Activated CD4-positive, alpha-beta T cell treated with anti-CD3 and anti-CD28 coated beads, Interleukin-2, amount 10 ng/mL, durations not matched to agents 7 days and 5 days (primary cell): Measurements from ENCODE around the gene SH3D21. TPM values are rescaled to one million over a fixed set of nuclear protein-coding genes. Genes with fewer than 3 reads are reported as not detected.

Experiments used
- CTCF ChIA-PET: fragments of 350-600 bp; sonication (Branson Sonifier 250); formaldehyde crosslinking; loops from one replicate; lab custom pipeline; 2021; ENCODE audit warnings: antibody characterized with exemption; lab: Charles Lee
- POLR2A ChIA-PET: fragments of 350-600 bp; sonication (Branson Sonifier 250); formaldehyde crosslinking; loops from one replicate; lab custom pipeline; 2021; ENCODE audit warnings: antibody characterized with exemption; lab: Charles Lee
- DNase-seq: peaks from one replicate; pipeline ENCODE4 v3.0.0-alpha.2; 2020
- H3K27ac Mint-ChIP-seq: one replicate; pipeline ENCODE4 v1.8.0; 2021; ENCODE audit warnings: mild to moderate bottlenecking, moderate library complexity, mixed read lengths
- H3K27me3 Mint-ChIP-seq: one replicate; pipeline ENCODE4 v1.8.0; 2021; ENCODE audit warnings: mixed read lengths
- H3K36me3 Mint-ChIP-seq: one replicate; pipeline ENCODE4 v1.8.0; 2021; ENCODE audit warnings: low read depth, mixed read lengths
- H3K4me1 Mint-ChIP-seq: one replicate; pipeline ENCODE4 v1.8.0; 2021; ENCODE audit warnings: mixed read lengths
- H3K4me3 Mint-ChIP-seq: one replicate; pipeline ENCODE4 v1.8.0; 2021; ENCODE audit warnings: mild to moderate bottlenecking, moderate library complexity, mixed read lengths
- H3K9me3 Mint-ChIP-seq: one replicate; pipeline ENCODE4 v1.8.0; 2021; ENCODE audit warnings: mixed read lengths
- total RNA-seq, 2 experiments: library from RNA; stranded (reverse); gene quantifications; one replicate each; pipeline ENCODE4 v1.2.3, GENCODE V29; 2021

The SH3D21 gene
- total RNA-seq, 2 experiments from 2014 or later, result 6.5 to 6.9 TPM

DNA sequence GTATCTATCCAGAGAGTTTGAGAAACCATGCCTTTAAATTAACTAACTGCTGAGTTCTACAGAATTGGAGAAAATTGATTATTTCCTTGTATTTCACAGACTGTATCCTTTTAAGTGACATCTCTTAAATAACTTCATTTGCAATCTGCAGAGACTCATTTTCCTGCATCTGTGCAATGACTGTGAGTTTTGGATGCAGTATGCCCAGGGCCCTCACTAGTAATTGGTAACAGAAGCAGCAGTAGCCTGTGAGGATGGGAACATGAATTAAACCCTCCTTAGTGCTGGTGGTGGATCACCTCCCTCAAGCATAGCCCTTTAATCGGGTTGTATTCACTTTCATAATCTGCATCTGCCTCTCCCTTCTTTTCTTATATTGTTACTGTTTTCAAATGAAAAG lies 21.7 kb upstream of the SH3D21 start:
- Mint-ChIP-seq H3K9me3 (no peaks in the 10 kb centered on the region), H3K36me3 (peaks cover 54% of the 10 kb centered on the region), H3K4me1 (peaks cover 26% of the 10 kb centered on the region), H3K27me3 (no peaks in the 10 kb centered on the region), H3K4me3 (no peak overlapping the region), H3K27ac (peak overlapping the region; percentile 54)
- no peak for DNase-seq
- ChIA-PET CTCF (interaction anchor here (1.4 to 2.1 kb wide), 4 partner anchors 11 to 140 kb away, joined by 3 to 10 read pairs (median 5); no protein-coding TSS in a partner anchor), POLR2A (no interaction called here)

DNA sequence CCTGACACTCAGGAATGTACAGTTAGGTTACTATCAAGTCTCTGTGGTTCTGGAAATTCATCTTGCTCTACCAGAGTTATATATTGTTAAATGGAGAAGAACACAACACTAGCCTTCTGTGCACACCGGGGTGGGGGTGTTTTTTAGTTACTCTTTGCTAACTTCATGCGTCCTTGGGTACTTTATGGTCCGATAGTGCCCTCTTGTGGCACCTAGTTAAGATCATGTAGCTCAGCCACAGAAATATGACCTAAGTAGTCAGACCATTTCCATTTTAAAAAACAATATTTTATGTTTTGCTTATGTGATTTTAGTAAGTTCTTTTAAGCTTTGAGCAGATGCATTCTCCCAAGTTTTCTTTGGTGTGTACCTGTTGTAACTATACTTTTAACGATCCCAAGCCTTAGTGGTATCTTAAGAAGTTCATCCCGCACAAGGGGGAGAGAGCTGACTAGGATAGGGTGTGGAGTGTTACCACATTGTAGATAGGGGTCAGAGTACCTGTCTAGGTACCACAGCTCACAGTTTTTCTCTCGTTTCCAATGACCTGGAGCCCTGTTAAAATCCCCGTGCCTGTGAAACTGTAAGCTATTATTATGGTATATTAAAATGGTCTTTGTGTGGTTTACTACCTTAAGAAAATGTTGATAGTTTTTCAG lies 20.6 kb upstream of the SH3D21 start:
- no peaks in the 10 kb centered on the region for H3K9me3 Mint-ChIP-seq
- no peak overlapping the region for H3K4me3 Mint-ChIP-seq
- peak overlapping the region; percentile 76 for H3K27ac Mint-ChIP-seq
- ChIA-PET POLR2A (interaction anchor here (0.9 kb wide), 1 partner anchor 136 kb away, joined by 4 read pairs; the partner anchor contains the start of gene TRAPPC3), CTCF (interaction anchor here (0.6 to 3.7 kb wide), 16 partner anchors 10 to 186 kb away, joined by 3 to 32 read pairs (median 4); partner anchors contain the start of gene TRAPPC3)
- H3K36me3 Mint-ChIP-seq, result peaks cover 58% of the 10 kb centered on the region
- peaks cover 17% of the 10 kb centered on the region for H3K4me1 Mint-ChIP-seq
- H3K27me3 Mint-ChIP-seq, result no peaks in the 10 kb centered on the region
- DNase-seq, result peak; percentile 83

- H3K36me3 Mint-ChIP-seq, result peaks cover 68% of the 10 kb centered on the region
- ChIA-PET CTCF (interaction anchor here (2.1 to 3.7 kb wide), 2 partner anchors 8 to 137 kb away, joined by 10 to 32 read pairs; partner anchors contain the start of gene TRAPPC3), POLR2A (no interaction called here)
- H3K27ac Mint-ChIP-seq, result no peak overlapping the region
- peaks cover 14% of the 10 kb centered on the region for H3K4me1 Mint-ChIP-seq
- no peaks in the 10 kb centered on the region for H3K9me3 Mint-ChIP-seq
- DNase-seq, result no peak
- H3K4me3 Mint-ChIP-seq, result no peak overlapping the region
- H3K27me3 Mint-ChIP-seq, result no peaks in the 10 kb centered on the region
Measured at GRCh38 chr1:36286802-36287201, 19.4 kb upstream of the SH3D21 start.

DNA sequence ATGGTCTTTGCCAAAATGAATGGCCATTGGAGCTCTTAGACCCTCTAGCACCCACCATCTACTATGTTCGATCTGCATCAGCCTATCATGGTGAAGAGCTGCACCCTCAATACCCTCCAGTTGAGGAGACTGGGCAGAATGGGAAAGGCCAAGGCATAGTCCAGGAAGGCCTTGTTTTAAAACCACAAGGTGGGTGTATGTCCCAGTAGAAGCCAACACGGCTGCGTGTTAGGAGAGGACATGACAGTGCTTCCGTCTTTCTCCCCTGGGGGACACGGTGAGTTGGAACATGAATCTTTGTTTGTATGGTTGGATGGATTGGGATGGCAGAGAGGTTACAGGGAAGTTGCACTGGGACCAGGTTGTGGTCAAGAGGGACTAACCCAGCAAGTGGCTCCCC lies 18.6 kb upstream of the SH3D21 start:
- H3K4me1 Mint-ChIP-seq, result peaks cover 14% of the 10 kb centered on the region
- H3K4me3 Mint-ChIP-seq, result no peak overlapping the region
- CTCF ChIA-PET, result interaction anchor here (0.8 to 3.7 kb wide), 3 partner anchors 11 to 137 kb away, joined by 3 to 32 read pairs (median 3); partner anchors contain the start of gene TRAPPC3
- H3K27ac Mint-ChIP-seq, result no peak overlapping the region
- no peaks in the 10 kb centered on the region for H3K9me3 Mint-ChIP-seq
- H3K36me3 Mint-ChIP-seq, result peaks cover 71% of the 10 kb centered on the region
- POLR2A ChIA-PET, result no interaction called here
- DNase-seq, result no peak
- no peaks in the 10 kb centered on the region for H3K27me3 Mint-ChIP-seq

GRCh38 chr1:36295390-36295789 lies 10.8 kb upstream of the SH3D21 start:
- Mint-ChIP-seq H3K4me1 (peaks cover 5% of the 10 kb centered on the region), H3K27ac (peak overlapping the region; percentile 9), H3K27me3 (no peaks in the 10 kb centered on the region), H3K9me3 (no peaks in the 10 kb centered on the region), H3K4me3 (no peak overlapping the region), H3K36me3 (peaks cover 55% of the 10 kb centered on the region)
- POLR2A ChIA-PET, result no interaction called here
- CTCF ChIA-PET, result interaction anchor here (0.5 to 3.2 kb wide), 3 partner anchors 10 to 62 kb away, joined by 3 to 10 read pairs (median 3); no protein-coding TSS in a partner anchor
- no peak for DNase-seq

DNA sequence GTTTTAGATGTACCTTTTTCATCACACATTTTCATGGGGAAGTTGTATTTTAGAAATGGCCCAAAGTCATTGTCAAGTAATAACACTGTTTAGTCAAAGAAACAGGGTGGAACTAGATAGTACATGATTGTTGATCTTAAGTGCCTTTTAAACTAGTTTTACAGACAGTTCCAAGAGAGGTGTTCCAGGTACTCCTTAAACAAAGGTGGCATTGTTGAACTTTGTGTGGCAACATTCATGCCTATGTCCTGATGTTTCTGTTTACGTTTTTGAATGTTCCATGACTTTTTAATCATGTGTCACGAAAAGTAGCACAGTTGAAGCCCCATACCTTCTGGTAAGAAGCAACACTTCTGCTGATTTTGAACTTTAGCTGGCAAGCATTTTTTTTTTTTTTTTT lies 9.1 kb upstream of the SH3D21 start:
- Mint-ChIP-seq H3K4me1 (peaks cover 5% of the 10 kb centered on the region), H3K27me3 (no peaks in the 10 kb centered on the region), H3K4me3 (no peak overlapping the region), H3K9me3 (no peaks in the 10 kb centered on the region), H3K36me3 (peaks cover 53% of the 10 kb centered on the region), H3K27ac (no peak overlapping the region)
- no peak for DNase-seq
- ChIA-PET POLR2A (no interaction called here), CTCF (interaction anchor here (1.5 kb wide), 1 partner anchor 26 kb away, joined by 6 read pairs; the partner anchor contains the start of gene EVA1B)

DNA sequence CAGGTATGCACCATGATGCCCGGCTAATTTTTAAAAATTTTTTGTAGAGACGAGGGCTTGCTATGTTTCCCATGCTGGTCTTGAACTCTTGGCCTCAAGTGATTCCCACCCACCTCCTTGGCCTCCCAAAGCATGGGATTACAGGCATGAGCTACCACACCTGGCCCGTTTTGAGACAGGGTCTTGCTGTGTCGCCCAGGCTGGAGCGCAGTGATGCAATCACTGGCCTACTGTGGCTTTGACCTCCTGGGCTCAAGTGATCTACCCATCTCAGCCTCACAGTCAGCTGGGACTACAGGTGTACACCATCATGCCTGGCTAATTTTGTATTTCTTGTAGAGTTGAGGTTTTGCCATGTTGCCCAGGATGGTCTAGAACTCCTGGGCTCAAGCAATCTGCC lies 7.5 kb upstream of the SH3D21 start:
- CTCF ChIA-PET, result interaction anchor here (0.5 to 1.5 kb wide), 5 partner anchors 11 to 396 kb away, joined by 3 to 6 read pairs (median 3); partner anchors contain the start of gene EVA1B

DNA sequence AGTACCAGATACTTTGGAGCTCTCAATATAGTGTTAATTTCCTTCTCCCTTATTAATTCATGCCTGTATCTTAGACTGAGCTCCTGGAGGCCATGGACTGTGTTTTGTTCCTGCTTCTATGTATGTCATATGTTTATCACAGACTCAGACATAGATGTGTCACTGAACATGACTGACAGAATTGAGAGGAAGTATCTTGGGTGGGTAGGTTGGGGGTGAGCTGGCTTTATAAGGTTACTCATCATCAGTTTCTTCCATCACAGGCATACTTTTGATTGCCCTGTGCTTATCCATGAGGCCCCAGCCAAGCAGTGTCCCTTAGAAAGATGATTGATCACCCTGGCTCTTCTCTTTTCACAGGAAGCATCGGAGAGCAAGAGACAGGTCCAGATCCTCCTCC lies 5.6 kb upstream of the SH3D21 start:
- Mint-ChIP-seq H3K27ac (peak overlapping the region; percentile 43), H3K27me3 (no peaks in the 10 kb centered on the region), H3K4me3 (no peak overlapping the region), H3K9me3 (no peaks in the 10 kb centered on the region), H3K36me3 (peaks cover 49% of the 10 kb centered on the region), H3K4me1 (peaks cover 16% of the 10 kb centered on the region)
- CTCF ChIA-PET, result interaction anchor here (0.6 to 1.7 kb wide), 13 partner anchors 8 to 151 kb away, joined by 3 to 8 read pairs (median 4); partner anchors contain the start of gene TRAPPC3
- DNase-seq, result no peak
- POLR2A ChIA-PET, result interaction anchor here (1.1 kb wide), 1 partner anchor 76 kb away, joined by 3 read pairs; the partner anchor contains the start of gene THRAP3

More for the DNA sequence above, 7.5 kb upstream of the SH3D21 start:
- Mint-ChIP-seq H3K4me3 (no peak overlapping the region), H3K4me1 (peaks cover 9% of the 10 kb centered on the region), H3K9me3 (no peaks in the 10 kb centered on the region), H3K27ac (no peak overlapping the region), H3K36me3 (peaks cover 52% of the 10 kb centered on the region), H3K27me3 (no peaks in the 10 kb centered on the region)
- POLR2A ChIA-PET, result no interaction called here
- DNase-seq, result no peak

DNA sequence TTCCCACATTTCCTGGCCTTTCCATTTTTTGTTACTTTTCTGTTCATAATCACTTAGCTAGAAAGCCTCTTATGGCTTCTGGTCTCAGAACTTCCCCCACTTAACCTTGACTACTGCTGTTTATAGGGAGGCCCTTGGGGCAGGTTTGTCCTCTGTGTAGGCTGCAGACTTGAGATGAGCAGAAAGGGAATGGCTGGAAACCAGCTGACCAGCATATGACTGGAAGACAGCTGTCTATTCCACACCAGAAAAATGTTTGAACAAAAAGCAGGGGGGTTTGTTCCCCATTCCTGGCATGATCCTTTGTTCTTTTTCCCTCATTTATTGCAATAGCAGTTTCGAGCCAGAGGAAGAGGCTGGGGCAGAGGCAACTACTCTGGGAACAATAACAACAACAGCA lies 4.9 kb upstream of the SH3D21 start:
- H3K27ac Mint-ChIP-seq, result no peak overlapping the region
- ChIA-PET CTCF (interaction anchor here (0.6 to 1.7 kb wide), 6 partner anchors 7 to 151 kb away, joined by 3 to 8 read pairs (median 4); partner anchors contain the start of gene TRAPPC3), POLR2A (interaction anchor here (1.1 kb wide), 1 partner anchor 77 kb away, joined by 3 read pairs; the partner anchor contains the start of gene THRAP3)
- H3K4me1 Mint-ChIP-seq, result peaks cover 19% of the 10 kb centered on the region
- DNase-seq, result no peak
- H3K9me3 Mint-ChIP-seq, result no peaks in the 10 kb centered on the region
- no peak overlapping the region for H3K4me3 Mint-ChIP-seq
- no peaks in the 10 kb centered on the region for H3K27me3 Mint-ChIP-seq
- peaks cover 46% of the 10 kb centered on the region for H3K36me3 Mint-ChIP-seq

DNA sequence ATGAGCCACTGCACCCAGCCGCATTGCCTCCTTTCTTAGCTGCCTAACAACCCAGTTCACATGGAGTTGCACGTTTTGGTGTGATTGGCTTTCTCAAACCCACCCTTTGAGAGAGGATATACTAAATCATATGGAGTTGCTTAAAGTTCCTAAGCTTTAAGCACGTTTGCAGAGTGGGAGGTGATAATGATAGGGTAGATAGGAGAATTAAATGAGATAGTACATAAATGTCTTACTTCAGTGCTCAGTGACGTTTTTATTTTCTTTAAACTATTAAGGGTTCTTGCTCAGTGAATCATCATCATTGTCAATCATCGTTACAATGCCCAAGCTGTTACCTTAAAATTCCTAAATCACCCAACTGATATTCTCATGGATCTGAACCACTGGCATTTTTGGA lies 2.9 kb upstream of the SH3D21 start:
- CTCF ChIA-PET, result interaction anchor here (0.8 to 1.6 kb wide), 4 partner anchors 10 to 153 kb away, joined by 3 read pairs; no protein-coding TSS in a partner anchor
- H3K27me3 Mint-ChIP-seq, result no peaks in the 10 kb centered on the region
- H3K4me3 Mint-ChIP-seq, result no peak overlapping the region
- H3K27ac Mint-ChIP-seq, result no peak overlapping the region
- H3K9me3 Mint-ChIP-seq, result no peaks in the 10 kb centered on the region
- DNase-seq, result no peak
- peaks cover 29% of the 10 kb centered on the region for H3K4me1 Mint-ChIP-seq
- peaks cover 40% of the 10 kb centered on the region for H3K36me3 Mint-ChIP-seq
- POLR2A ChIA-PET, result no interaction called here

GRCh38 chr1:36303650-36304360 lies 2.4 kb upstream of the SH3D21 start:
- H3K4me3 Mint-ChIP-seq, result no peak overlapping the region
- no peak for DNase-seq
- H3K36me3 Mint-ChIP-seq, result peaks cover 40% of the 10 kb centered on the region
- H3K4me1 Mint-ChIP-seq, result peaks cover 31% of the 10 kb centered on the region
- no peaks in the 10 kb centered on the region for H3K27me3 Mint-ChIP-seq
- no peaks in the 10 kb centered on the region for H3K9me3 Mint-ChIP-seq
- H3K27ac Mint-ChIP-seq, result no peak overlapping the region
- ChIA-PET CTCF (interaction anchor here (1.2 to 1.6 kb wide), 3 partner anchors 47 to 154 kb away, joined by 3 read pairs; no protein-coding TSS in a partner anchor), POLR2A (no interaction called here)

- Mint-ChIP-seq H3K4me1 (peaks cover 32% of the 10 kb centered on the region), H3K27me3 (no peaks in the 10 kb centered on the region), H3K36me3 (peaks cover 40% of the 10 kb centered on the region), H3K9me3 (no peaks in the 10 kb centered on the region), H3K27ac (no peak overlapping the region), H3K4me3 (no peak overlapping the region)
- DNase-seq, result no peak
- ChIA-PET POLR2A (no interaction called here), CTCF (interaction anchor here (0.6 to 1.2 kb wide), 2 partner anchors 46 to 725 kb away, joined by 3 to 4 read pairs; no protein-coding TSS in a partner anchor)
Measured at GRCh38 chr1:36304521-36304920, 1.6 kb upstream of the SH3D21 start.
